HG03135 (cell line): ENCODE data around the gene KITLG.
"Not testable (repeated sequence)": the region's sequence is repeated elsewhere in the genome, so short reads cannot be mapped to it uniquely, and the experiment has no call there.

Experiments
- ATAC-seq: cut with Tn5 transposase; IDR thresholded peaks from one replicate; pipeline ENCODE4 v1.9.1; 2021; ENCODE audit warnings: mild to moderate bottlenecking, moderate library complexity; ENCODE audit not compliant: unreplicated experiment

KITLG gene

DNA sequence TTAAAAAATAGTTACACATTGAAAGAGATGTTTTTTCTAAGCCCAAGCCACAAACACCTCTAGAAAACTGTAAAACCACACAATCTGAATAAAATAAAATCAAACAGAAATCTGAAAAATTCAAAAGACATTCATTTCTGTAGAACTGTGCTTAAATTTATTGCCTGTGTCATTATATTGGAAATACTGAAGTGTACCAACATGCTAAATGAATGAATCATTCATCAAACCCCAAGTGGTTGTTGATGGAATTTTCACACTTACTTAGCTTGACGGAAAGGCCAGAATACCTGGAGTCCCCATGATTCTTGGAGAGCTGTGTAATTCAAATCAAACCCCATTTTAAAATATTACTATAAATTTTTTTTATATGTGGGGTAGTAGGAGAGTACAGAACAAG, 2.7 kb downstream of the KITLG start:
- no peak for ATAC-seq

DNA sequence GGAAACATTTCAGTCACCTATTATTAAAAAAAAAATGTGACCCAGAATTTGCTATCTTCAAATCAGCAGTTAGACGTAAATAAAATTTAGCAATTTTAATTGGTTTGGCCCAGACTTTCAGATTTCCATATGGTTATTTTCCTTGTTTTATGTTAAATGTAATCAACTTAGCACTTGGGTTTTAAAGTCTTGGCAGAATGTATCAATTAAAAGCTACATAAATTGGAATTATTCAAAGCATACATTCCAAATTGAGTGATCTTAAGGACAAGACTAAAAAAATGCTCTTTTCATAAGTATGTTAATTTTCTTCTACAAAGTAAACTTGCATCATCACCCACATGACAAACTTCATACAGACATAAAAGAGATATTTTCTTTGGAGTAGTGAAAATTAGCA, 3.4 kb downstream of the KITLG start:
- ATAC-seq: no peak

DNA sequence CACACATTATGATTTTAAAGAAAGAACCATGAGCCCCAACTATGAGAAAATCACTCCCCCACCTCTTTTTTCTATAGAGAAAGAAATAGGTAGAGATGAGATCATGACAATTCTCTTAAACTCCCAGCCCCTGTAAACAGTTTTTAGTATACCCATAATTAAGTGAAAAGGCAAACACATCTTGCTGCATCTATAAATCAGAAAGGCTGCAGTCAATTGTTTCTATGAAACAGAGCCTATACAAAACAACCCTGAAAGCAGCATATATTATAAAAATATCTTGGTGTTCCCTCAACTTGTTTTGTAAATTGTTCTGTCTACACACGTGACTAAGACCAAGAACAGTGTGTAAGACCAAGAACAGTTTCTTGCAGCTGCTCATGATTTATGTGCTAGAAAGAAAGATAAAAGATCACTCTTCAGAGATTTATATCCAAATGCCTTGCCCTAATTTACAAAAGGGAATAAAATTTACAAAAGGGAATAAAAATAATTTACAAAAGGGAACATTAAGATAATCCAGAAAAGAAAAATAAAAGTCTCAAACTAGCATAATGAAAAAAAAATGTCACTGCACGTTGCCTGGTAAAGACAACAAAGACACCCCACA, 4.8 kb downstream of the KITLG start:
- no peak for ATAC-seq

DNA sequence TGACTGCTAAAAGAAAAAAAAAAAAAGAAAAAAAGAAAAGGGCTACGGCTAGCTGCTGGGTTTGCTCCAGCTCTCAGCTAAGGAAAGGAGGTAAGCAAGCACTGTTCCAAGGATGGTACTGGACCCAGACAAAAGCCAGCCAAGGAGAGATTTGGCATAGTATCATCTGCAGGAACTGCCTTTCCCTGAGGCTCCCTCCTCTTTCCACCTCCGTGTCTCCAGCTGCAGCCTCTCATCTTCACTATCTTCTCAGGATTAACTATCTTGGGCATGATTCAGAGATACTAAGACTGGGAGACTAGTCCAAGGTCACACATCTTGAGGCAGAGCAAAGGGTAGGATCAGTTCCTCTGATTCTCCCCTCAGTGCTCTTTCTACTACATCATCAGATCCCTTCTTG, 6.0 kb downstream of the KITLG start:
- ATAC-seq: no peak

DNA sequence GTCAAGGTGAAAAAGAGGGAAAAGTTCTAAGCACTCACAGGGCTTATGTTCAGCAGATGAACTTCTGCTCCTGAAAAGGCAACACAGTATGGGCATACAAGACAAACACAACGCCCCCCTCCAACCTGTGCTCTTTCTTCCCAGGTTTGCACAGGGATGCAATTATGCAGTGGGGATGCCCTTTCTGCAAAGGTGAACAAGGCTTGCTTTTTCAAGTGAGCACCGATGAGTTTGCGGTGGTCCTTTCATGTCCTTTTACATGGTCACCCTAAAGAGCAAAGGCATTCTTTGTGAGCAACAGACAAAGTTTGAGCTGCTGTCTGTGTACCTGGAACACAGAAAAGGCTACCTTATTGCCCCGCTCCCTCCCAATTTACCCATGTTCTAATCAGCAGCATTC, 6.7 kb downstream of the KITLG start:
- no peak for ATAC-seq

DNA sequence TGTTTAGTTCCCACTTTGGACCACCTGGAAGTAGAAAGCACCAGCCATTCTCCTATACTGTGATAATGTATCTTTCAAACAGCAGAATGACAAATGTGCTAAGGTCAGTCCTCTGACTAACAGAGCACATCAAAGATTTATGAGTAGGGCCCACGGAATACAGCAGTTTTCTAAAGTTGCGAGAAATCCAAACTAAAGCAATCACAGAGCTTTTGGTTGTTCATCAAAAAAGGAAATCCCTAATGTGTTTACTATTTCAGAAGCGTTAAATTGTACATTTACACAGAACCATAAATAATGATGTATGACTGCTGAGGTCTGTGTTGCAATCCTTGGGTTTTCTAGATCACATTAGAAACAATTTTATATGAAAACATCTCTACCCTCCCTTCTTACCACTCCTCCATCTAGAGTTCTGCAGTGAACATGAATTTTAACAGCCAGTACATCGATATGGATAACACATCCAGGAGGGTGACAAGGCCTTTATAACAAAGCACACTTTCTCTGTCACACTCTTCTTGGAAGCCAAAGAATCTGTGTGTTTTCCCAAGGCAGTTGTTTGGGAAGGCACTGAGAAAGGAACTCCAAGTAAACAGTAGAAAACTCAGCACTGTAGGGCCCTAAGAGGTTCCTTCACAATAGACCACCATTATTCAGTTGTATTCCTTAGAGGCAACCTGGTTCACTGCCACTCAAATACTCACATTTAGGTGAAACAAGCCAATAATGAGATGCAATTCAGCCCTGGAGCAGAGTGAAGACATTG, 7.3 kb downstream of the KITLG start:
- ATAC-seq: no peak

DNA sequence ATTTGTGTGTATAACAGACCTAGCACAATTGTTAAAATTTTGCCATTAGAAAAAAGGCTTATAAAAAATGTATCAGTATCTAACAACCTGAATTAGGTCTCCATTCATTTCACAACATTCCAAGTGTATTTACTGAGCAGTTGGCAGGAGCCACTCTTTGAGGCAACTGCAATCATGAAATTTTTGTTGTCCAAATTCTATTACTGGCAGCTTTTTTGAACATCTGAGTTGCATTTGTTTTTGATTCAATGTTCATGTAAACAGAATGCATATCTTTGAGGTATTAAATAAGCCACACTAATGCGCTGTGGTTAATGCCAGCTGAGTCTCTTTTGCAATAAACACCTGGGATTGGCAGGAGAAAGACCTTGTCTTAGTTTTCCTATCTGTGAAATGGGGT, 8.7 kb downstream of the KITLG start:
- no peak for ATAC-seq

- ATAC-seq: no peak
Measured at GRCh38 chr12:88570103-88570502, 10.2 kb downstream of the KITLG start.

GRCh38 chr12:88566430-88566829, 13.8 kb downstream of the KITLG start:
- ATAC-seq: no peak

- ATAC-seq: no peak
Measured at GRCh38 chr12:88562846-88563582, 17.3 kb downstream of the KITLG start.

DNA sequence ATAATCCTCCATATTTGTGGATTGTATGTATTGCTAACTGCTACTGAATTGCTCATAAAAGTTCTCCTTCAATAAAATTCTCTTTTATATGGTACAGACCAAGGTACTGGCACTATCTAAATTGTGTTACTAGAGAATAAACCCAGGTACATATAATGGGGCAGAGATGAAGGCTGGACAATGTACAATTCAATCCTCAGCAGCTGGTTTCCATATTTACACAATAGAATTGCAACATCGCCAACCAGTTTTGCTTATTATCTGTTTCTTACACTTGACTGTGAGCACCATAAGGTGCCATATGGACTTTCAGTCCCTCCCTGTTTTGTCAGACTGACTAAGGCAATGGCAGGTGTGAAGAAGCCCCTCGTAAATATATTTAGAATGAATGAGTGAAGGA, 18.1 kb downstream of the KITLG start:
- ATAC-seq: no peak

DNA sequence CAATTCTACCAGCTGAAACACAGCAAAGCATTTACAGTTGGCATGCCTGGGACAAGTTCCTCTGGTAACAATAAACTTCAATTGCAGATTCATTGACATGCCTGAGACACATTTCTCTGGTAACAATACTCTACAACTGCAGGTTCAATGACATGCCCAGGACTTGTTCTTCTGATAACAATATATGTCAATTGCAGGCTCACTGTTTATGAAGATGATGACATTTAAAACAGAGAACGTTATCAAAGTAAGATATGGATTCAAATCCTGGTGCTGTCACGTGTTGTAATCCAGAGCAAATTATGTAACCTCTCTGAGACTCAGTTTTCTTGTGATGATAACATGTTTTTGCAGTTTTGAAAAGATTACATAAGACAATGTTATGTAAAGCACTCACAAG, 20.5 kb downstream of the KITLG start:
- ATAC-seq: no peak

DNA sequence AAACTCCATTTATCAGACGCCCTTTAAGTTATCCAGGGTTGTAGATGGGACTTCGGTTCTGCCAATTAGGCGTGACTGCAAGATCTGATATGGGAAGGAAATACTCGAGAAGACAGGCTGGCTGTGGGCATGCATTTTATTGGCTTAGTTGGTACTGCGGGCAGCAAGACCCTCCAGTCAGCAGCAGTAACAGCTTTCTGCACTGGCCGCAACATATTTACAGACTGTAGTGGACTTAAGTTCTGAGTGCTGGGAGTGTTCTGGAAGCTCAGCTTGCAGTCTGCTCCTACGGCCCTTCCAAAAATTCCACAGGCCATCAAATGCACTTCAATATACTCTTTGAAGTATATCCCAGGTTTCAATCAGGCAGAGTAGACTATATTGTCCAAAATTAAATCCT, 21.1 kb downstream of the KITLG start:
- no peak for ATAC-seq

DNA sequence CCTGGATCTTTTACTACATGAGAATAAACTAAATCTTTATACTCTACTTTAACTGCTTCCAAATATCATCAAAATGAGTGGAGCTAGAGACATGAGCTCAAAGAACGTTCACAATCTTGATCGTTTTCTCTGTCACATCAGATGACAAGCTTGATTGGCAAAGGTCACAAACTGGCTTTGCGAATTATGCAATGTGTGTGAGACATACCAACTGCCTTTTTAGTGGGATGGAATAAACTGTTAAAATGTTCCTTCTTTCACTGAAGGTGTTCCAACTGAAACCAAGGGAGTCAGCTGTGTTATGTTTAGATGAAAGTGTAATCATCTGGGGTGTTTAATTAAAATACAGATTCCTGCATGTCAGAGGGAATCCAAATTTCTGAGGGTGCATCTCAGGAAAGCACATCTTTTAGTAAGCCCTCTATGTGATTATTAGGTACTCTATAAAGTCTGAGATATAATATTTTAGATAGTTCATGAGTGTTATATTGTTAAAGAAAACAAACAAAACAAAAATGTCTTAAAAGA, 21.9 kb downstream of the KITLG start:
- ATAC-seq: no peak

- ATAC-seq: no peak
Measured at GRCh38 chr12:88556213-88556774, 24.0 kb downstream of the KITLG start.

- ATAC-seq: no peak
Measured at GRCh38 chr12:88553941-88554658, 26.2 kb downstream of the KITLG start.

DNA sequence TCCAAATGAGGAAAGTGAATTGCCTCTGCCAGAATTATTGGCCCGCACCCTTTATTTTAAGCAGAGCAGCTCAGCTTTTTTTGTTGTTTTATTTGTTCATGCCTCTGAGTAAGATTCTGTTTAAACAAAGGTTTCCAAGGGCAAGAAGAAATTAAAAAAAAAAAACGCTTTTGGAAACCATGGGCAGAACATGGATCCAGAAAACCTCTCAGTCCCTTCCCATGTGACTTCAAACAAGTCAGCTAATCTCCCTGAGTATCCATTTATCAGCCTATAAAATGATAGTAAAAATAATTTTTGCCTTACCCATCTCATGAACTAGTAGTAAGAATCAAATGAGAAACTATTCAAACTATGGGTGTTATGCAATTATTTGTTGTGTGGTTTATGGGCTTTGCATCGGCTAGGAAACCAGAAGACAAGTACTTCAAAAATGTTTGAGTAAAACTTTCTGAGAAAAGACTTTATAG, 27.6 kb downstream of the KITLG start:
- no peak for ATAC-seq

DNA sequence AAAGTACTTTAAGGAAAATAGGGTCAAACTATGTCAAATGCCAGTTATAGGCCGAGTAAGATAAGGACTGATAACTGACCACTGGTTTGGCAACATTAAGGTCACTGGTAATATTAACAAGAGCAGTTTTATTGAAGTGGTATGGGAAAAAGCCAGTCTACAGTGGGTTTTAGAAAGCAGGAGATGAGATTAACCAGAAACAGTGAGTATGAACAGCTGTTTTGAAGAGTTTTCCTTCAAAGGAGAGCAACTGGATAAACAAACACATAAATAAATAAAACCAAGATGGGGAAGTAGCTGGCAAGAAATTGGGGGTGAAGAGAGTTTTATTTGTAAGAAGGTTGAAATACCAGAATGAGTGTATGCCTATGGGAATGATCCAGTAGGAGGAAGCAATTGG, 30.3 kb downstream of the KITLG start:
- ATAC-seq: no peak

DNA sequence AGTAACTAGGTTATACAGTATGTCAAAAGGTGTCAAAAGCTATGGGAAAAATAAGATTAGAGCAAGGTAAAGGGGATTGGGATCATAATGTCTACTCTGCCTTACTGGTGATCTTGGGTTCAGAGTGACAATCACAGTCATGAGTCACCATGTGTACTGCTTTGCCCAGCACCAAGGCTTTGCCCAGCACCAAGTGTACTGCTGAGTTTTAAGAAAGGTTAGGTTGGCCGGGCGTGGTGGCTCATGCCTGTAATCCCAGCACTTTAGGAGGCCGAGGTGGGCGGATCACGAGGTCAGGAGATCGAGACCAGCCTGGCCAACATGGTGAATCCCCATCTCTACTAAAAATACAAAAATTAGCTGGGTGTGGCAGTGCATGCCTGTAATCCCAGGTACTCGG, 32.3 kb downstream of the KITLG start:
- not testable (repeated sequence) for ATAC-seq

DNA sequence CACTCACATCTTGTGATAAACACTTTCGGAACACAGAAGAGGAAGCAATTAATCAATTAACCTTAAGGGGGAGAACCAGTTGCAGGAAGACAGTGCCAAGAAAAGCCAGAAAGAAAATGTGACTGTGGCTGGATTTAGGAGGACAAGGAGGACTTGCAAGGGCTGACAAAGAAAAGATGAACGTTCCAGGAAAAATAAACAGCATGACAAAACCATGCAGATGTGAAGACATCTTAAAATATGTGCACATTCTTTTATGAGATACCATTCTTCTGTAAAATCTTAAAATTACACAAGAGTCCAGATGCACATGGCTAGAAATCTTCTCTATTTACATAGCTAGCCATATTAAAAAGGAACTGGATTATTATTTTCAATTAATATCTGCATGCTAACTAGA, 33.4 kb downstream of the KITLG start:
- ATAC-seq: no peak

- no peak for ATAC-seq
Measured at GRCh38 chr12:88546226-88546625, 34.0 kb downstream of the KITLG start.
